ENCODE results near the gene NFATC1.

- TF ChIP-seq CTCF (IDR thresholded peaks at IDR 0.05), result no peak
- no peak for TF ChIP-seq POLR2A (IDR thresholded peaks at IDR 0.05; ENCODE audit: low read length)
- TF ChIP-seq NPAS2 (CRISPR knock-in tag; IDR thresholded peaks at IDR 0.05; ENCODE audit: borderline replicate concordance), result no peak
- TF ChIP-seq, protein P1, sequence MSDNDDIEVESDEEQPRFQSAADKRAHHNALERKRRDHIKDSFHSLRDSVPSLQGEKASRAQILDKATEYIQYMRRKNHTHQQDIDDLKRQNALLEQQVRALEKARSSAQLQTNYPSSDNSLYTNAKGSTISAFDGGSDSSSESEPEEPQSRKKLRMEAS (IDR thresholded peaks at IDR 0.05), result no peak
- no peak for TF ChIP-seq ZFP36 (IDR thresholded peaks at IDR 0.05; ENCODE audit: borderline replicate concordance, partially characterized antibody)
- no peak for TF ChIP-seq EP300 (IDR thresholded peaks at IDR 0.05)
- no peak for TF ChIP-seq ESRRA (IDR thresholded peaks at IDR 0.05; ENCODE audit: borderline replicate concordance, low read length)
- TF ChIP-seq MAFK (IDR thresholded peaks at IDR 0.05; ENCODE audit: partially characterized antibody), result no peak
- TF ChIP-seq RCOR1 (IDR thresholded peaks at IDR 0.05; ENCODE audit: low read depth, low read length), result no peak
- no peak for TF ChIP-seq SMC3 (IDR thresholded peaks at IDR 0.05)
- no peak for TF ChIP-seq CHD2 (IDR thresholded peaks at IDR 0.05; ENCODE audit: low read length, partially characterized antibody)
- TF ChIP-seq, protein P2, sequence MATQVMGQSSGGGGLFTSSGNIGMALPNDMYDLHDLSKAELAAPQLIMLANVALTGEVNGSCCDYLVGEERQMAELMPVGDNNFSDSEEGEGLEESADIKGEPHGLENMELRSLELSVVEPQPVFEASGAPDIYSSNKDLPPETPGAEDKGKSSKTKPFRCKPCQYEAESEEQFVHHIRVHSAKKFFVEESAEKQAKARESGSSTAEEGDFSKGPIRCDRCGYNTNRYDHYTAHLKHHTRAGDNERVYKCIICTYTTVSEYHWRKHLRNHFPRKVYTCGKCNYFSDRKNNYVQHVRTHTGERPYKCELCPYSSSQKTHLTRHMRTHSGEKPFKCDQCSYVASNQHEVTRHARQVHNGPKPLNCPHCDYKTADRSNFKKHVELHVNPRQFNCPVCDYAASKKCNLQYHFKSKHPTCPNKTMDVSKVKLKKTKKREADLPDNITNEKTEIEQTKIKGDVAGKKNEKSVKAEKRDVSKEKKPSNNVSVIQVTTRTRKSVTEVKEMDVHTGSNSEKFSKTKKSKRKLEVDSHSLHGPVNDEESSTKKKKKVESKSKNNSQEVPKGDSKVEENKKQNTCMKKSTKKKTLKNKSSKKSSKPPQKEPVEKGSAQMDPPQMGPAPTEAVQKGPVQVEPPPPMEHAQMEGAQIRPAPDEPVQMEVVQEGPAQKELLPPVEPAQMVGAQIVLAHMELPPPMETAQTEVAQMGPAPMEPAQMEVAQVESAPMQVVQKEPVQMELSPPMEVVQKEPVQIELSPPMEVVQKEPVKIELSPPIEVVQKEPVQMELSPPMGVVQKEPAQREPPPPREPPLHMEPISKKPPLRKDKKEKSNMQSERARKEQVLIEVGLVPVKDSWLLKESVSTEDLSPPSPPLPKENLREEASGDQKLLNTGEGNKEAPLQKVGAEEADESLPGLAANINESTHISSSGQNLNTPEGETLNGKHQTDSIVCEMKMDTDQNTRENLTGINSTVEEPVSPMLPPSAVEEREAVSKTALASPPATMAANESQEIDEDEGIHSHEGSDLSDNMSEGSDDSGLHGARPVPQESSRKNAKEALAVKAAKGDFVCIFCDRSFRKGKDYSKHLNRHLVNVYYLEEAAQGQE (IDR thresholded peaks at IDR 0.05), result no peak
- no peak for TF ChIP-seq RARB (CRISPR knock-in tag; IDR thresholded peaks at IDR 0.05)
- TF ChIP-seq POLR2AphosphoS2 (conservative IDR thresholded peaks at IDR 0.05; ENCODE audit: low read length), result no peak
Observed at GRCh38 chr18:79413025-79413424, 17.3 kb downstream of the NFATC1 start.
